Cardiac fibroblast (primary cell): ENCODE results near the gene NCKAP1.

Source experiments
- DNase-seq, 2 donors: peaks; one replicate each; pipeline versions ENCODE4 v3.0.0 to v3.0.0-alpha.2; 2010; ENCODE audit warnings: low read depth in 2 of 2
- H3K4me3 ChIP-seq, 2 donors: replicated peaks in 1 of 2; 1 replicate in 1 of 2; 2 replicates in 1 of 2; pipeline ENCODE4 v1.5.1; 2011; ENCODE audit warnings: low read depth in 2 of 2, low read length in 2 of 2, mild to moderate bottlenecking in 2 of 2, moderate library complexity in 1 of 2
- TF ChIP-seq, protein P1 (sequence below): IDR thresholded peaks from one replicate; pipeline ENCODE4 v1.5.1; 2011; ENCODE audit warnings: low read depth, mild to moderate bottlenecking, low read length, inconsistent platforms

Gene NCKAP1

DNA sequence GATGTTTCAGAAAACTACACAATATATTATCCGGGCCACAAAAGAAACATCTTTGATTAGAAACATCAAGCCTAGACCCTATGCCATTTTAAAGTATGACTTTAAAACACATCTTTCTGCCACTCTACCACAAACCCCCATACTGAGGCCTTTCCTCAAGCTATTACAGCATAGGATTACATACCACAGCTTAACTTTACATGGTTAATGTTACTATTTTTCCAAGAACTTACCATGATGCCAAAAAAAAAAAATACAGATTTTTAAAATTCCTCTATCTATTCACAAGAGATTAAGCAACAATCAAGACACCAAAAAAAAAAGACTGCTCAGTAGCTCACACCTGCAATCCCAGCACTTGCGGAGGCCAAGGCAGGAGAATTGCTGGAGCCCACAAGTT is 9.0 kb downstream of the NCKAP1 start:
- H3K4me3 ChIP-seq: no peak overlapping the region
- peak; percentile 29 to 39 for DNase-seq
- TF ChIP-seq, protein P1, sequence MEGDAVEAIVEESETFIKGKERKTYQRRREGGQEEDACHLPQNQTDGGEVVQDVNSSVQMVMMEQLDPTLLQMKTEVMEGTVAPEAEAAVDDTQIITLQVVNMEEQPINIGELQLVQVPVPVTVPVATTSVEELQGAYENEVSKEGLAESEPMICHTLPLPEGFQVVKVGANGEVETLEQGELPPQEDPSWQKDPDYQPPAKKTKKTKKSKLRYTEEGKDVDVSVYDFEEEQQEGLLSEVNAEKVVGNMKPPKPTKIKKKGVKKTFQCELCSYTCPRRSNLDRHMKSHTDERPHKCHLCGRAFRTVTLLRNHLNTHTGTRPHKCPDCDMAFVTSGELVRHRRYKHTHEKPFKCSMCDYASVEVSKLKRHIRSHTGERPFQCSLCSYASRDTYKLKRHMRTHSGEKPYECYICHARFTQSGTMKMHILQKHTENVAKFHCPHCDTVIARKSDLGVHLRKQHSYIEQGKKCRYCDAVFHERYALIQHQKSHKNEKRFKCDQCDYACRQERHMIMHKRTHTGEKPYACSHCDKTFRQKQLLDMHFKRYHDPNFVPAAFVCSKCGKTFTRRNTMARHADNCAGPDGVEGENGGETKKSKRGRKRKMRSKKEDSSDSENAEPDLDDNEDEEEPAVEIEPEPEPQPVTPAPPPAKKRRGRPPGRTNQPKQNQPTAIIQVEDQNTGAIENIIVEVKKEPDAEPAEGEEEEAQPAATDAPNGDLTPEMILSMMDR: no peak

DNA sequence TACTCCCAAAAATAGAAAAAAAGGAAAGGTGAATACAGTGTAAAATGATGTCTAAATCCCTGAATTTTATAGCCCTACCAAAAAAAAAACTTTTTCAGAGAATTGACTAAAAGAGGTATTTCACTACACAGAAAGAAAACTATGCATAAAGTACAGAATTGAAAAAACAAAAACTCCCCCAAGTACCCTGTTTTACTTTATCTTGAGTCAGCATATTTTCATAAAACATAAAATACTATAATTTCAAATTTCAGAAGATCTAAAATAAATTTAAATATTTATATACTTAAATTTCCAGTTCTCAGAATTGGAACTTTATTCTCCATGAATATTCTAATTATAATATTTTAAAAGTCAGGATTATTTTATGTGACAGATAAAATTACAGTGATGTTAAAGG is 10.1 kb downstream of the NCKAP1 start:
- no peak overlapping the region for H3K4me3 ChIP-seq
- TF ChIP-seq, protein P1: no peak
- no peak for DNase-seq

DNA sequence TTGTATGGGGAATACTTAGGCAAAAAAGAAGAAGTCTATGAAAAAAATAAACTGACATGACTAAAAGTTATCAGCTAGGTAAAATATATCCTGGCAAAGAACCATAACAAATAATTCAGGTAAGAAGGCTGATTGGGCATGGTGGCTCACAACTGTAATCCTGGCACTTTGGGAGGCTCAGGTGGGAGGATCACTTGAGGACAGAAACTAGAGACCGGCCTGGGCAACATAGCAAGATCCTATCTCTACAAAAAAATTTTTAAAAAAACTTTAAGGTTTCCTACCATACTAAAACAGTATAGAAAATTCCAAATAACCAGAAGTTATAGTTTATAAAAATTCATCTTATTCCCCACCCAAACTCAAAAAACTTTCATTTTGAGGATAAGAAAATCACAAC is 10.8 kb downstream of the NCKAP1 start:
- H3K4me3 ChIP-seq: no peak overlapping the region
- DNase-seq: no peak
- TF ChIP-seq, protein P1: no peak

DNA sequence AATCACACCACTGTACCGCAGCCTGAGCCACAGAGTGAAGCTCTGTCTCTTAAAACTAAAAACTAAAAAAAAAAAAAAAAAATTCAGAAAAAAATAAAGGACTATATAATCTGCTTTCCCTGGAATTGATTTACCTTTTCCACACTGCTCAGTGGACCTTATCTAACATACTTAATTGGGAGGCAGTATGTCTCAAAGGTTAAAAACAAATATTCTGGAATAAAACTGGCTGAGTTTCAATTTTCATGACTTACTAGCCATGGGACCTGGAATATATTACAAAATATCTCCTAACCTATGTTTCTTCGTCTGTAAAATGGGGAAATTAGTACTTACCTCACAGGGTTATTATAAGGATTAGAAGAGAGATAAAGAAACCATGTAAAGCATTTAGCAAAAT is 11.8 kb downstream of the NCKAP1 start:
- TF ChIP-seq, protein P1: no peak
- no peak overlapping the region for H3K4me3 ChIP-seq
- DNase-seq: no peak

DNA sequence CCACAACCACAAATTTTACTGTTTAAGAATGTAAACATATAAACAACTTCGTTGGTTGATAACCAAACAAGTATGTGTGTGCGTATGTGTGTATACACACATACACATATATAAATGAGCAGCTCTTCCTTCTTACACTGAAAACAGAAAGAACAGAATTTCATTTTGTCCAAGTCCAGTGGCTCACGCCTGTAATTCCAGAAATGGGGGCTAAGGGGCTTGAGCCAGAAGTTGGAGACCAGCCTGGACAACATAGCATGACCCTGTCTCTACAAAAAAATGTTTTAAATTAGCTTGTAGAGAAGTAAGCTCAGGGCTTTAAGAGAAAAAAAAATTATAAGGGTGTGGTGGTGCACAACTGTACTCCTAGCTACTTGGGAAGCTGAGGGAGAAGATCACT is 12.3 kb downstream of the NCKAP1 start:
- H3K4me3 ChIP-seq: no peak overlapping the region
- DNase-seq: no peak
- TF ChIP-seq, protein P1: no peak

DNA sequence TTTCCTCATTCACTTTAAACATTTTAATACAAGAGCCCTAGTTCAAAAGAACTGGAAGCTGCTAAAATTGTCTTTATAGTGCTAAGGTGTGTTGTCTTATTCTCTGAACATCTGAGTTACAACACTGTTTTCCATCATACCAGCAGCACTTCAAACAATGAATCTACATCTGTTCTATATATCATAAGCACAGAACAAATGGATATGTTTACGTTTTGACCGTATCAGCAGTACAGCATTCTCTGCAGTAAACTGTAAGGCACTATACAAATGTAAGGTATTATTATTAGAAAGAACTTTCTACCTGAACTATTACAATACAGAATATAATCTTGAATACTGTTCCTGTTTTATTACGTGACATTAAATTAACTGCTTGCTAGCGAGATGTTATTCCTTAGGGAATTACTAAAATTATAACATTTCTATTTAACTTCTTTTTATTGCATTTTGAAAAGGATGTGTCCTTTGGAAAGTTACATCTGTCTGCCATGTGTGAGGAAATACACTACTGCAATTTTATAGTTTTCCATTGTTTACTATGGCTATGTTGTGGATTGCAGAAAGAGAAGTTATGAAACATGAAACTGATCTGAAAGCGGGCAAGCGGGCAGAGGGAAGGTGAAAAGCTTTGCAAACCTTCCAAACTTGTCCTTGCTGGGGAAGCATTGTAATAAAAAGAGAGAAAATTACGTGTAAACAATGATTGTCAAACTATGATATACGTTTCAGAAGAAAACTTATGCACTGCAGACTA is 13.7 kb downstream of the NCKAP1 start:
- no peak overlapping the region for H3K4me3 ChIP-seq
- TF ChIP-seq, protein P1: no peak
- DNase-seq: peak; percentile 16 to 26

DNA sequence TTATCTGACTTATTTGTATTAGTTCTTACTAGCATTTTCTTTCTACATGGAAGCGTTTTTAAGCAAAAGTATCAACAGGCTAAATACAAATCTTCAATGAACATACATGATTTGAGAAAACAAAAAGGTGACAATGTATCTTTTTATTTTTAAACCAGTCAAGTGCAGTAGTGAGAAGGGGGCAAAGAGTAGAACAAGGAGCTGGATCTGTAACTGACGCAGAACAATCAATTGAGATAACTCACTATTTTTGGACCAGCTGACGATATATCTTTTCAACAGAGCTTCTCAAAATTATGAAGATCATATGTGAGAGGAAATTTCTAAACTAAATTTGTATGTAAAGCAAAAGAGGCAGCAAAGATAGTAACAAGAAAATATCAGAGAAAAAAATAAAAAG is 15.5 kb downstream of the NCKAP1 start:
- no peak for DNase-seq
- no peak overlapping the region for H3K4me3 ChIP-seq
- TF ChIP-seq, protein P1: no peak
